Peyer's patch (tissue), 4 donors: ENCODE measurements around the gene MCM7.

ENCODE experiments used
- POLR2A ChIP-seq, 2 donors: fragments of 450-650 bp; IDR thresholded peaks; one replicate each; pipeline ENCODE4 v1.5.1; 2017; ENCODE audit warnings: antibody characterized with exemption in 2 of 2, mild to moderate bottlenecking in 2 of 2, moderate library complexity in 2 of 2
- TF ChIP-seq, protein P1 (sequence below), 6 experiments: fragments of 450-650 bp in 4 of 6; fragments of 200-600 bp in 2 of 6; sonication (generic) in 1 of 6; IDR thresholded peaks; one replicate each; pipeline ENCODE4 v1.5.1; 2017 to 2019; ENCODE audit warnings: antibody characterized with exemption in 6 of 6, mild to moderate bottlenecking in 3 of 6, moderate library complexity in 1 of 6

DNA sequence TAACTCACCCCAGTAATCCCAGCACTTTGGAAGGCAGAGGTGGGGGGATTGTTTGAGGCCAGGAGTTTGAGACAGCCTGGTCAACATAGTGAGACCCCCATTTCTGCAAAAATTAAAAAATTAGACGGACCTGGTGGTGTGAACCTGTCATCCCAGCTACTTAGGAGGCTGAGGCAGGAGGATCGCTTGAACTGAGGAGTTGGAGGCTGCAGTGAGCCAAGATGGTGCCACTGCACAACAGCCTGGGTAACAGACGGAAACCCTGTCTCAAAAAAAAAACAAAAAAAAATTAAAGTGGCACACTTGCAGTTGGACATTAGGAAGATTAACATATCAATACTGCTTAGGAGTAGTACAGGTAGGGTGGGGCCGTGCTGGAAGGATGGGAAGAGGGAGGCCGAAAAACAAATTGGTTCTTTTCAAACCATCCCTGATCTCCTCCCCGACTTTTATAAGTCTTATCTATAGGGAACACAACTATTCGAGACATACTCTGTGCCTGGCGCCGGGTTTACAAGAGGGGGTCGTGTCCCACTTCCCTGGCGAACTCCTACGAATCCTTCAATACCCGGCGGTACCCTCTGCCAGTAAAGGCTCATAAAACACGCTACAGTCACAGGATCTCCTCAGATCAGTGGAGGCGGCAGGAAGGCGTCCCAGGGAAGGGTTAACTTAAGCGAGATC lies 17.3 kb upstream of the MCM7 start:
- TF ChIP-seq, protein P1, sequence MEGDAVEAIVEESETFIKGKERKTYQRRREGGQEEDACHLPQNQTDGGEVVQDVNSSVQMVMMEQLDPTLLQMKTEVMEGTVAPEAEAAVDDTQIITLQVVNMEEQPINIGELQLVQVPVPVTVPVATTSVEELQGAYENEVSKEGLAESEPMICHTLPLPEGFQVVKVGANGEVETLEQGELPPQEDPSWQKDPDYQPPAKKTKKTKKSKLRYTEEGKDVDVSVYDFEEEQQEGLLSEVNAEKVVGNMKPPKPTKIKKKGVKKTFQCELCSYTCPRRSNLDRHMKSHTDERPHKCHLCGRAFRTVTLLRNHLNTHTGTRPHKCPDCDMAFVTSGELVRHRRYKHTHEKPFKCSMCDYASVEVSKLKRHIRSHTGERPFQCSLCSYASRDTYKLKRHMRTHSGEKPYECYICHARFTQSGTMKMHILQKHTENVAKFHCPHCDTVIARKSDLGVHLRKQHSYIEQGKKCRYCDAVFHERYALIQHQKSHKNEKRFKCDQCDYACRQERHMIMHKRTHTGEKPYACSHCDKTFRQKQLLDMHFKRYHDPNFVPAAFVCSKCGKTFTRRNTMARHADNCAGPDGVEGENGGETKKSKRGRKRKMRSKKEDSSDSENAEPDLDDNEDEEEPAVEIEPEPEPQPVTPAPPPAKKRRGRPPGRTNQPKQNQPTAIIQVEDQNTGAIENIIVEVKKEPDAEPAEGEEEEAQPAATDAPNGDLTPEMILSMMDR (IDR thresholded peaks at IDR 0.05) = no peak
- TF ChIP-seq POLR2A (IDR thresholded peaks at IDR 0.05) = no peak
